Measurements from ENCODE around the gene CPA2.

DNA sequence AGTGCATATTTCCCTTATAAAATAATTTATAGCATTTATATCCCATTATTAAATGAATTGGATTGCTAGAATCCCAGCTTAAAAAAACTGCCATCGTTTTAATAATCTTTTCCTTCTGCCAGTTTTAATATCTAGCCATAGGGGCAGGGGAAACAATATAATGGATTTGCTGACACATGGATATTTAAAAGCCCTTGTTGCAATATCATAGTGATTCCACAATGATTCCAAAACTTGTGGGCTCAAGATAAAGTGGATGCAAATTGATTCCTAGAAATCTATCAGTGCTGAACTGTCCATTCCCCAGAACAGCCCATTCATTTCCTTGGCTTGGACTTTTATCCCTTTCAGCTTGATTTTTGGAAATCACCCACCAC is 2.6 kb downstream of the CPA2 start:
- TF ChIP-seq, protein P1, sequence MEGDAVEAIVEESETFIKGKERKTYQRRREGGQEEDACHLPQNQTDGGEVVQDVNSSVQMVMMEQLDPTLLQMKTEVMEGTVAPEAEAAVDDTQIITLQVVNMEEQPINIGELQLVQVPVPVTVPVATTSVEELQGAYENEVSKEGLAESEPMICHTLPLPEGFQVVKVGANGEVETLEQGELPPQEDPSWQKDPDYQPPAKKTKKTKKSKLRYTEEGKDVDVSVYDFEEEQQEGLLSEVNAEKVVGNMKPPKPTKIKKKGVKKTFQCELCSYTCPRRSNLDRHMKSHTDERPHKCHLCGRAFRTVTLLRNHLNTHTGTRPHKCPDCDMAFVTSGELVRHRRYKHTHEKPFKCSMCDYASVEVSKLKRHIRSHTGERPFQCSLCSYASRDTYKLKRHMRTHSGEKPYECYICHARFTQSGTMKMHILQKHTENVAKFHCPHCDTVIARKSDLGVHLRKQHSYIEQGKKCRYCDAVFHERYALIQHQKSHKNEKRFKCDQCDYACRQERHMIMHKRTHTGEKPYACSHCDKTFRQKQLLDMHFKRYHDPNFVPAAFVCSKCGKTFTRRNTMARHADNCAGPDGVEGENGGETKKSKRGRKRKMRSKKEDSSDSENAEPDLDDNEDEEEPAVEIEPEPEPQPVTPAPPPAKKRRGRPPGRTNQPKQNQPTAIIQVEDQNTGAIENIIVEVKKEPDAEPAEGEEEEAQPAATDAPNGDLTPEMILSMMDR (IDR thresholded peaks at IDR 0.05): no peak
- TF ChIP-seq POLR2A (IDR thresholded peaks at IDR 0.05) (no peak), POLR2AphosphoS5 (IDR thresholded peaks at IDR 0.05) (no peak)
